ENCODE data around the gene NEDD4.

DNA sequence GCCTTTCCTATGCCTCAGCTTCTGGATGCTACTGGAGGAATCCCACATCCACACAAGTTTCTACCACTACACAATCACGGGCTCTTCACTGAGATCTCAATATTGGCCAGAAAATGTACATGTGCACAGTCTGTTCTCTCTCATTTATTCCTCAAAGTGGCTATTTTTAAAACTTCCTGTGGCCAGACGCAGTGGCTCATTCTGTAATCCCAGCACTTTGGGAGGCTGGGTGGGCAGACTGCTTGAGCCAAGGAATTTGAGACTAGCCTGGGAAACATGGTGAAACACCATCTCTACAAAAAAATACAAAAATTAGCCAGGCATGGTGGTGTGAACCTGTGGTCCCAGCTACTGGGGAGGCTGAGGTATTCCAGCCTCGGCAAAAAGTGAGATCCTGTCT lies 159.1 kb downstream of the NEDD4 start:
- no peak for TF ChIP-seq POLR2A (IDR thresholded peaks at IDR 0.05)
- TF ChIP-seq, protein P1, sequence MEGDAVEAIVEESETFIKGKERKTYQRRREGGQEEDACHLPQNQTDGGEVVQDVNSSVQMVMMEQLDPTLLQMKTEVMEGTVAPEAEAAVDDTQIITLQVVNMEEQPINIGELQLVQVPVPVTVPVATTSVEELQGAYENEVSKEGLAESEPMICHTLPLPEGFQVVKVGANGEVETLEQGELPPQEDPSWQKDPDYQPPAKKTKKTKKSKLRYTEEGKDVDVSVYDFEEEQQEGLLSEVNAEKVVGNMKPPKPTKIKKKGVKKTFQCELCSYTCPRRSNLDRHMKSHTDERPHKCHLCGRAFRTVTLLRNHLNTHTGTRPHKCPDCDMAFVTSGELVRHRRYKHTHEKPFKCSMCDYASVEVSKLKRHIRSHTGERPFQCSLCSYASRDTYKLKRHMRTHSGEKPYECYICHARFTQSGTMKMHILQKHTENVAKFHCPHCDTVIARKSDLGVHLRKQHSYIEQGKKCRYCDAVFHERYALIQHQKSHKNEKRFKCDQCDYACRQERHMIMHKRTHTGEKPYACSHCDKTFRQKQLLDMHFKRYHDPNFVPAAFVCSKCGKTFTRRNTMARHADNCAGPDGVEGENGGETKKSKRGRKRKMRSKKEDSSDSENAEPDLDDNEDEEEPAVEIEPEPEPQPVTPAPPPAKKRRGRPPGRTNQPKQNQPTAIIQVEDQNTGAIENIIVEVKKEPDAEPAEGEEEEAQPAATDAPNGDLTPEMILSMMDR (IDR thresholded peaks at IDR 0.05): no peak
